RCC 7860 (cell line): ENCODE results near the gene FSD1L.
"Not testable (repeated sequence)": the region's sequence is repeated elsewhere in the genome, so short reads cannot be mapped to it uniquely, and the experiment has no call there.

ENCODE experiments used
- DNase-seq: peaks from one replicate; pipeline ENCODE4 v3.0.0-alpha.2; 2015; ENCODE audit warnings: low spot score
- FAIRE-seq: peaks from 2 replicates; lab custom pipeline; 2012; peaks lifted over from hg19 to GRCh38; lab: Jason Lieb, UNC

Gene FSD1L

DNA sequence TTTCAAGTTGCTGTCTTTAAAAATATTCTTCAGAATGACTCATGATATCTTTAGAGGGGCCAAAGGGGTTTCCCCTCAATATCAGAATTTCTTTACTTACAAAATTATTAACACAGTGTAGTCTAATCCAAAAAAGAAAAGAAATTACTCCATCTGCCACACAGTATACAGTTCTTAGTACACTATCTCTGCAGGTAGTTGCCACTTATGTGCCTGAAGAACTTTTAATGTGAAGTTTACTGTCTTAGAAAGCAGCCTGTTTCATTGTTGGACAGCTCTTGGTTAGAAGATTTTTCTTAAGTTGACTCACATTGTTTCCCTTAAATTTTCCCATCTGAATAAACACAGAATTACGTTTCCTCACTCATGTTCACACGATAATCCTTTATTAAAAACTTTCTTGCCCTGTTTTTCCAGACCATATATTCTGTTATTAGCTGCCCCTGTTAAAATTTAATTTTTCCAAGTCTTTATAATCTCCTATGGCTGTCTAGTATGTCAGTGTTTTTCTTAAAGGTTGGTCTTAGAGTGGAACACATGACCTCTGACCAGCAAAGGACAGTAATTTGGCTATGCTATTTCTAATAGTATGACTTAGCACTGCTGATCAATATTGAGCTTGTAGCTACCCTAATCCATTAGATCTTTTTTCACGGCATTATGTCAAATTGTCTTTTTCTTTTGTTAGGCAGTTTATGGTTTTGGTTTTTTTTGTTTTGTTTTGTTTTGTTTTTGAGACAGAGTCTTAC is 88.3 kb downstream of the FSD1L start:
- FAIRE-seq (no peak), DNase-seq (no peak)

- DNase-seq: no peak
These were observed 91.6 kb downstream of the FSD1L start for GRCh38 chr9:105539452-105539851.

GRCh38 chr9:105541838-105542237 is 94.0 kb downstream of the FSD1L start:
- FAIRE-seq (no peak), DNase-seq (no peak)

More at GRCh38 chr9:105539452-105539851, 91.6 kb downstream of the FSD1L start:
- no peak for FAIRE-seq

- DNase-seq (no peak), FAIRE-seq (no peak)
These were observed 106.2 kb downstream of the FSD1L start for GRCh38 chr9:105554042-105554441.

- FAIRE-seq (peak; percentile 49), DNase-seq (peak; percentile 79)
These were observed 110.2 kb downstream of the FSD1L start, which contains the start of gene FKTN for GRCh38 chr9:105557804-105558610. FKTN (plus strand) TSS chr9:105558131; CDS start chr9:105575033, 16,902 bp downstream.

GRCh38 chr9:105572455-105572854 is 124.6 kb downstream of the FSD1L start:
- no peak for DNase-seq
- no peak for FAIRE-seq

DNA sequence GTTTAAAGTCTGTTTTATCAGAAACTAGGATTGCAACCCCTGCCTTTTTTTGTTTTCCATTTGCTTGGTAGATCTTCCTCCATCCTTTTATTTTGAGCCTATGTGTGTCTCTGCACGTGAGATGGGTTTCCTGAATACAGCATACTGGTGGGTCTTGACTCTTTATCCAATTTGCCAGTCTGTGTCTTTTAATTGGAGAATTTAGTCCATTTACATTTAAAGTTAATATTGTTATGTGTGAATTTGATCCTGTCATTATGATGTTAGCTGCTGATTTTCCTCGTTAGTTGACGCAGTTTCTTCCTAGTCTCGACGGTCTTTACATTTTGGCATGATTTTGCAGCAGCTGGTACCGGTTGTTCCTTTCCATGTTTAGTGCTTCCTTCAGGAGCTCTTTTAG is 132.1 kb downstream of the FSD1L start:
- DNase-seq, FAIRE-seq: not testable (repeated sequence)

GRCh38 chr9:105581550-105581949 is 133.7 kb downstream of the FSD1L start:
- FAIRE-seq: not testable (repeated sequence)

GRCh38 chr9:105593145-105593544 is 145.3 kb downstream of the FSD1L start:
- DNase-seq: no peak
- no peak for FAIRE-seq

More at GRCh38 chr9:105581550-105581949, 133.7 kb downstream of the FSD1L start:
- DNase-seq: not testable (repeated sequence)
